Activated T-cell treated with anti-CD3 and anti-CD28 coated beads for 1 hour (primary cell): ENCODE data around the gene ACKR3.

ENCODE experiments used
- DNase-seq: peaks from one replicate; pipeline ENCODE4 v3.0.0-alpha.2; 2020; ENCODE audit warnings: low read depth

The ACKR3 gene

DNA sequence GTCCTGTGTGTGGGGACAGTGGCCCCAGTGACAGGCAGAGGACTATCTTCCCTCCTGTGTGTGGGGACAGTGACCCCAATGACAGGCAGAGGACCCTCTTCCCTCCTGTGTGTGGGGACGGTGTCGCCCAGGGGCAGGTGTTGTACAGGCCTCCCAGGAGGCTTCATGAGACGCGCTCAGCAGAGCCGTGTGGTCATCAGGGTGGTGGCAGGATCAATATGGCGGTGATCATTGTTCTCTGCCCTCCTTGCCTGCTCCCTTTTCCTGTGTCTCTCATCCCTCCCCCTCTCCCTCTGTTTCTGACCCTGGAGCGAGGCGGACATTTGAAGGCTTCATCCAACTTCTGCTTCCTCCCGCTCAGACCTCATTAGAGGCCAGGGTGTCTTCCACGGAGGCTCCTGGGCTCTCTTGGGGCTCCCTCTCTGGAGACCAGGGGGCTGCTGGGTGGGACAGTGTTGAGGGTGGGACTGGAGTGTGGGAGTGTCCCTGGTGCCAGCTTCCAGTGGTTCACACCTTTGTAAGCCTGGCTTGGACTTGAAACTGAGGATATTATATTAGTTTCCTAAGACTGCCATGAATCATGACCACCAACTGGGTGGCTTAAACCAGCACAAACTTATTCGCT is 59.5 kb downstream of the ACKR3 start:
- no peak for DNase-seq

- no peak for DNase-seq
Observed at GRCh38 chr2:236629961-236630872, 60.6 kb downstream of the ACKR3 start.

DNA sequence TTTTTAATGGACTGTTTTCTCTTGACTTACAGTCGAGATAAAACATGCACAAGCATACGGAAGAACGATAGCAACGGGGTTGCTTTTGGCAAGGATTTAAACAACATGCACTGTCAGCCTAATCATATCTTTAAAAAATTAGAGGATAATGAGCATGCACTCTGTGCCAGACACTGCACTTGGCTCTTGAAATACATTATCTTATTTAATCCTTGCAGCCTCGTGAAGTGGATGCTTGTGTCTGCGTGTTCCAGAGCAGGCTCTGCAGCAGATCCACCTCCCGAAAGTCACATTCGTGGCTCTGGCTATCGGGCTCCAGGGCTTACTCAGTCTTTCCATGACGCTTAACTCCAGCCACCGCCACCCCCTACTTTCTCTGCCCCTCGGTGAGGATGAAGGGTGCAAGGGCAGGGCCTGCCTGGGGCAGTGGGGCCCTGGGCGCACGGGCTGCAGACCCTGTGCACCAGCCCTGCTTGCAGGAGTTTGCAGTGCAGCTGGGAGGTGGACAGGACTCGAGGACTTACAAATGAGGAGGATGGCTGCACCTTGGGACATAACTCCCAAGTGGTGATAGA is 61.7 kb downstream of the ACKR3 start:
- DNase-seq: no peak

DNA sequence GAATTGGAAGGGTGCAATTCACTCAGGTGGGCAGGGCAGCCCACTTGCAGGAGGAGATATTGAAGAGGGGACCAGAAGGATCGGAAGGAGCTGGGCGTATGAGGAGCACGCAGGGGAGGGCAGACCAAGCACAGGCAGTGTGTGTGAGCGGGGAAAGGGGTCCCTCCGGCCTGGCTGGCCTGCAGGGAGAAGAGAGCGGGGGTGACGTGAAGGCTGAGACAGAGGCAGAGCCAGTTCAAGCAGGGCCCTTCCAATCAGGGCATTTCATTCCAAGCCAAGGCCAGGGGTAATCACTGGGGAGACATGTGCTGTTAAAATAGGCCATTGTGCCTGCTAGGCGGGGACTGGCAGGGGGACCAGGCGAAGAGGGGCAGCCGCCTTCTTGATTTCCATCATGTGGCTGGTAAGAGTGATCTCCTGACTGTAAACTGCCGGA is 62.2 kb downstream of the ACKR3 start:
- DNase-seq: no peak
